Stimulated activated CD4-positive, alpha-beta T cell treated with anti-CD3 and anti-CD28 coated beads, Interleukin-2, amount 100 ng/mL, for 48 hours (primary cell): Measurements from ENCODE around the gene DSCAML1.

Experiments
- DNase-seq, 2 donors: peaks; one replicate each; pipeline ENCODE4 v3.0.0-alpha.2; 2020

Gene DSCAML1

DNA sequence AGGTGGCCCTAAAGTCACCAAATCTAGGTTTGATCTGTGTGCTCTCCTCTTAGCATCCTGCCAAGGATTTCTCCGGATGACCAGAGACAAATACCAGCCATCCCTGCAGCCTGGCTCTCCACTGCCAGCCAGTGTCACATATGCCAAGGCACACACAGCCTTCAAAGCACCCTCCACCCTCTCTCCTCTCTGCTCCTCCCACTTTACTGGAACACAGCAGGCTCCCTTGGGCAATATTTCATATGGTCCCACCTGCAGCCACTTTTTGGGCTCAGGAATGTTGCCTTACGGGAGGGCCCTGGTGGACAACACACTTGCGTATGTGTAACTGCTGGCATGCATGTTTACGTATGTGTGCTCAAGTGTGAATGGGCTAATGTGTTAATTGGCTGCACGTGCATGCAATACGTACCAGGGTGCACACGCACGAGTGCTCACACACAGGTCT is 285.5 kb downstream of the DSCAML1 start:
- no peak for DNase-seq

DNA sequence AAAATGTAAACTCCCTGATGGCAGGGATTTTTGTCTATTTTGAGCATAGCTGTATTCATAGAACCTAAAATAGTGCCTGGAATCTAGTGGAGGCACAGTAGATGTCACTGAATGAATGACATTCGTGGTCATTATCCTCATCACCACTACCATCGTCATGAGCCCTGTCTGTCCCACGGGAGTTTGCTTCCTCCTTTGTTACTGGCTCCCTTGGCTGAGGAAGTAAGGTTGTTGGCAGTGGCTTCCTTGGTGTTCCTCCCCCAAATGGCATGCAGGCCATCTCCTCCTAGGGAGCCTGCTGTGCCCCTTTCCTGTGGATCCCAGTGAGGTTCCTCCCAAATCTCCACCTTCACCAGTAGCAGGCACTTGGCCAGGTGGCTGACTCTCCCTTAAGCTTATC is 286.4 kb downstream of the DSCAML1 start:
- no peak for DNase-seq

DNA sequence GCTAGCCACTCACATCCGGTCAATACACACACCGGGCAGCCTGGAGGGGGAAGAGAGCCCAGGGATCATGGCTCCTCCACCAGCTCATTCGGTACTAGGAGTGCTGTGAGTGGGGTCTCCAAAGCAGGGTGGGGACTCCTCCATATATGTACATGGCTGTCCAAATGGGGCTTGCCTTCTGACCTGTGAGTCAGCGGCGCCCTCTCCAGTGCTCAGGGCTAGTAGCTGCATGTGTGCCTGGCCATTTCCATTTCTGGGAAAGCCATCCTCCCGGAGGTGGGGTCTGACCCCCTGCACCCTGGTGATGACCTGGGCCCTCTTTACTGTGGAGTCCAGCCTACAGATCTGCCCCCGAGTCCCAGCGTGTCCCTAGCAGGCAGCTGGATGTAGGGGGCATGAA is 287.5 kb downstream of the DSCAML1 start:
- no peak for DNase-seq

DNA sequence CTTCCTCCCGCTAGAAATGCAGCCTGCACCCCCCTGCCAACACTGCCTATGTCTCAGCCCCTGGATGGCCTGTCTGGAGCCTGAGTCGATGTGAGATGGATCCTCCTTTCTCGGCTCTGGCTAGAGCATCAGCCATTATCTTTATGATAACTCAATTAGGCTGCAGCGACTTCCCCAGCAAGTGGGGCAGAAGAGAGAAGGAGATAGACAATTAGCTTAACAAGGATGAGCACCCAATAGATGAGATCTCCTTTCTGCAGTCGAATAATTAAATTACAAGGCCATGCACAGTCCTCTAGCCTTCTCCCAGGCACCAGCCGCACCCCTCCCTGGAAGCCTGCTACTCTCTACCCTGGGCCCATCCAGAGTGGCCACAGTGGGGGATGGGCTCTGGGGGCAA is 290.0 kb downstream of the DSCAML1 start:
- DNase-seq, result no peak

DNA sequence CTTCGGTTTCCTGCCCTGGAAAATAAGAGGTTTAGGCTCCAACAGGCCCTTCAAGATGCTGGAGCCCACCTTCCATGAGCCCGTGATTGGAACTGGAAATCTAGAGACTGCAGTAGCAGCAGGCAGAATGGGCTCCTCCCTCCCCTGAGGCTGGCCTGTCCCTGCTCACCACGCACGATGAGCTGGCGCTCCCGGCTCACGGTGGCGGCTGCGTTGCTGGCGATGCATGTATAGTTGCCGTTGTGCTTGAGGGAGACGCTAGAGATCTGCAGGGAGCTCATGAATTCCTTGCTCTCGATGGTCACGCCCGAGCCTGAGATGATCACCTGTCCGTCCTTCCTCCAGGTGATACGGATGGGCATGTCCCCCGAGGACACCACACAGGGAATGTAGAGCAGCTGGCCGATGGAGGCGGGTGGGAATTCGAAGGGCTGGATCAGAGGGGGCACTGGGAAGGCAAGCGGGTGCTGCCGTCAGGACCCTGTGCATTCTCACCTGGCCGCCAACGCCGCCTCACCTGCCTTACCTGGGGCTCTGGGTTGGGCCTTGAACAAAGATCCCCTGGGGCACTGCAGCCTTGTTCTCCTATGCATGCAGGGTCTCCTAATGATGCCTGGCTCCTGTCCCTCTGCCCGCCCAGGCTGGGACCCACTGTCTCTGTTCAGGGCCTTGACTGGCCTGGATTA is 291.6 kb downstream of the DSCAML1 start:
- no peak for DNase-seq

DNA sequence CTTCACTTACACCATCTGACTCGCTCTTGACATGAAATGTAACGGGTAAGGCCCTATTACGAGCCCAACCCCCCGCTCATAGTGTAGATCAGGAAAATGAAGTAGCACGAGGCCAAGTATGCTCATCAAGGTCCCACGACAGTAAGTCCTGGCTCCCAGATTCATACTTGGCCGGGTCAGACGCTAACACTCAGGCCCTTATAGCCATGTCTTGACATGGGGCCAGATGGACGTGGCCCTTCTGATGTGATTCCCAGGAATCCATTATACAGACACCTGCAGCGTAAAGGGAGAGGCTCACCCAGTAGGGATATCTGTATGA is 294.3 kb downstream of the DSCAML1 start:
- DNase-seq, result no peak

DNA sequence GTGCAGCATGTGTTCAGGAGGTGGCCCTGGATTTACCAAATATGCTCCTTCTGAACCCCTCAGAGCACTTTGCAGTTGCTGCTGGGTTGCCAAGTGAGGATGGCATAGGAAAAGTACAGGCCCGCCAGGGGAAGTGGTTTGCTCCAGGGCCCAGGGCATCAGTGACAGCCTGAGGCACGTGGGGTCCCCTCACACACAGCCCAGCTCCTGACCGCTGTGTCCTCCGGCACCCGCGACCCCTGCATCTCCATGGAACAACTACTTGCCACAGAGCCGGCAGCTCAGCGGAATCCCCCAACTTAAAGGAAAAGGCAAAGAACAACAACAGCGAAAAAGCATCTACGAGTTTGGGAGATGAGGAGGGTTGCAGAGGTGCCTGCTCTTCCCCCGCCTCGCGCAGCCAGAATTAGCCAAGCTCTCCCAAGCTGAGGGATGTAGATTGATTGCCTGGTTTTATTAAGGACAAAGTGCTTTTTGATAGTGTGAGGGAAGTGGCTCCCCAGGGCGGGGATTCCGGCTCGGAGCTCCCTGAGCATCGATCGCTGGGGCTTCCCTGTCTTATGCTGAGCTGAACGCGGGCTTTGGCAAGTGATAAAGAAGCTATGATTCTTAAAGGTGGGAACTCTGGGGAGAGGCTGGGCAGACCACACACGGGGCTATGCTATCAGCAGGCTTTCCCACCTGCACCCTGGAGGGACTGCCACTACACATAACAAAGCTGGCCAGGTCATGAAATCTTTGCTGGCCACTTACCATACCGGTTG is 294.8 kb downstream of the DSCAML1 start:
- DNase-seq, result no peak

DNA sequence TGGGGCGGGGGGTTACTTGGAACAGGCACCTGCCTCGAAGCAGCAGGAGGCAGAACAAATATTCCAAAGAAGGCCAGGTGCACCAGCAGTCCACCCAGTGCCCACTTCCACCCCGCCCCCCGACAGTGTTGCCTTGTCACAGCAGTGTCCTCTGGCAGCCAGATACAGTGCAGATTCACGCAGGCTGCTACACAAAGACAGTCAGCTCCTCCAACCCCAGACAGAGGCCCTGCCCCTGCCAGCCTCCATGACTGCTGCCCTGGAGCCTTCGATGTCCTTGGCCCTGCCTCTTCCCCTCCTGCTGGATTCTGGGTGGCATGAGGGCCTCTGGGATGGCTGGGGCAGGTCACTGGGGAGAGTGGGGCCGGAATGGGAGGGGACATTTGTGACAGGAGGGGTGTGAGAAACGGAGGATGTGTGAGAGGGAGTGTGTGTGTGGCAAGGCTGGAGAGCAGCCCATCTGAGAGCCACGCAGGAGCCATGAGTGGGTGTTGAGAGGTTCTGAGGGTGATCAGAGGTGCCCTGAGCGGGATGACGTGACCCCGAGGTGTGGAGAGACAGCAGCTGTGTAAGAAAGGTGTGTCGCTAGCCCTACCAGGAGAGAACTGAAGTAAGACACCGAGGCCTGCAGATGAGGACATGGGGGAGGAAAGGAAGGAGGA is 295.6 kb downstream of the DSCAML1 start:
- no peak for DNase-seq

DNA sequence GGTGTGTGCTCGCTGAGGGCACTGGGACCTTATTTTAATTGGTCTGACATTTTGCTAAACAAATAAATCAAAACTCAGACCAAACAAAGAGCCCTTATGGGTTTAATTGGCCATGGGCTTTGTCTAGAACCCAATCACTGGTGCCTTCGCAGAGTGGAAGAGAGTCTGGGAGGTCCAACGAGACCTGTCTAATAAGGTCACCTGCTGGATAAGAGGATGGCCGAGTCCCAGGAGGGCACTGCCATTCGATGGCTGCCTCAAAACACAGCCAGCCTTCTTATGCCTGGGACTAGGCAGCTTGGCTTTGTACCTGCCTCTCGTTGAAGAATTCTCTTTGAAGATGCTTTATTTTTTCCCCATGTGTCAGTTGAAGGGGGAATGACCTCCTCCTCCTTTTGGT is 298.2 kb downstream of the DSCAML1 start:
- DNase-seq, result no peak

DNA sequence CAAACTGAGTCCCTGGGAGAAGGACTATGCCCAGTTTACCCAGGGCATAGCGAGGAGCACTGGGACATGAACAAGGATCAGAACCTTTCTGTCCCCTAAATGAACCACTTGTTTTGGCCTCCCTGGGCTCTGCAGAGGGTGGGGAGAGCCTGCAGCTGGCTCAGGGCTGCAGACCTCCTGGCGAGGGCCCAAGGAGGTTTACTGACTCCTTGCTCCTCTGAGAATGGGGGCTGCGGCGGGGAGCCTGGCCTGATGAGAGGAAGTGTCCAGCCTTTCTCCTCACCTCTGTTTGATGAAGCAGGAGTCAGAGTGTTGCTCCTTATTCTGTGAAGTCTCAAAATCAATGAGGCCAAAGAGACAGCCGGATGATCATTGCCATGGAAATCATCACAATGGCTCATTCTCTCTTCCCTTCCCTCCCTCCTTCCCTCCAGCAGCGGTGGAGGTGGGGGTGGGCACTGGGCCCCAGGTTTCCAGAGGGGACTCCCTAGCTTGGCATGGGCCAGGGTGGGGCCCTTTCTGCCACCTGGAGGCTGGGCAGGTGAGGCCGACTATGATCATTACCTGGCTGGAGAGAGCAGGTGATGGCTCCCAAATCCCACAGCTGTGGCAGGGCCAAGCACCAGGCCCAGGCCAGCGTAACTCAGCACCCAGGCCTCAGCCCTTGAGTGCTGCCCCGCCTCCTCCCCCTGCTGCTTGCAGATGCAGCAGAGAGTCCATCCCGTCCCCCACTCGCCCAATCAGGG is 299.6 kb downstream of the DSCAML1 start:
- DNase-seq, result no peak

DNA sequence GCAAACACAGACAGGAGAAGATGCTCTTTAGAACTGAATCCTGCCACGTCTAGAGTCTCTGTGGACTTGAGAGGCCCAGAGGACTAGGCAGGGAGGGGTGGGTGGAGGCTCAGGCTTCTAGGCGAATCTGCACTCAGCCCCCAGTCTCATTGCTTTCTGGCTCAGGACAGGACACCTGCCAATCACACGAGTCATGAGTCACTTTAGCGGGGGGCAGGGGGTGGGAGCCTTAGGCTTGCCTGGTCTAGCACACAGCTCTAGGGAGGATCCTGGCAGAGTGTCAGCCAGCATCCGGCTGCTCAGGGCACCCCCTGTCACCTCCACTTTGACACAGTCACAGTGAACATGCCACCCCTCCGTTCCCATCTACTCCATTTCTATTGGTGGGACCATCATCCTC is 301.7 kb downstream of the DSCAML1 start:
- no peak for DNase-seq

DNA sequence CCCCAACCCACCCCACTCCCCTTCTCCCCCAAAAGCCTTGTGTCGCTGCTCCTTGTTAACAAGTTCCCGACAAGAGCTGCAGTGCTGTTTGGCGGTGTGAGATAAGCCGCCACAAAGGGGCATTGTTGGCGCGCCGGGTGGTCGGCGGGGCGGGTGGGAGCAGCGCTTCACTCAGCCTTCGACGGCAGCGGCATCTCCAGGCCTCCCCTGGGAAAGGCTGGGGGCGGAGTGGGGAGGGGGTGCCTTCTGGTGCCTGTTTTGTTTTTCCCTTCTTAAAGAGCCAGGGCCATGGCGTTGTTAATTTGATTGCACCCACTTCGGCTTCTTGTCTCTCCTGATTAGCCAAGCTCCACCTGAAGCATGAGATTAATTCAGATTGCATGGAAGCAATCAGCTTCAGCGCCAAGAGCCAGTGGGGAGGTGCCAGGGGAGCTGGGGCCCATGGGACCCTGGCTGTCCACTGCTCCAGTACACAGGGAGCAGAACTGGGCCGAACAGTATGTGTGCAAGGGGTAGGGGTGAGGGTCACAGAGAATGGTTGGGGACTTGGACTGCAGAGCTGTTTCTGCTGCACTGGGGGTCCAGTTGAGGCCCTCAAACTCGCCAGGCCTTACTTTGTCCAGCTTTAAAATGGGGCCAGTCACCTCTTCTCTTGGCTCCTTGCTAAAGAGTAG is 304.3 kb downstream of the DSCAML1 start:
- no peak for DNase-seq

DNA sequence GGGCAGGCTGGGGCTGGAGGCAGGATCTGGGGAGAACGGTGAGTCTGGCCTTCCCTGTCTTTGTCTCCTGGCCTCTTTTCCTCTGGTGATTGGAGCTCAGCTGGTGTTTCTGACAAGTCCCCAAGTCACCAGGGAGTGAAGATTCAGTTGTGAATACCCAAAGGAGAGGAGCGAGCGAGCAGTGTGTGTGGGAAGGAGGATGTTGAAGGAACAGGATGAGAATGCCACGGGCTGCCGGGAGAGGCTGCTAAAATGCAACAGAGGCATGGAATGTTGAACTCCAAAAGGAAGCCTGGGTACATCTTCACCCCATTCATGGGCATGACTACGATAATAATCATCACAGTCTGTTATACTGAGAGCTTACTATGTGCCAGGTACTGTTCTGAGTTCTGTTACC is 306.1 kb downstream of the DSCAML1 start:
- DNase-seq, result no peak

DNA sequence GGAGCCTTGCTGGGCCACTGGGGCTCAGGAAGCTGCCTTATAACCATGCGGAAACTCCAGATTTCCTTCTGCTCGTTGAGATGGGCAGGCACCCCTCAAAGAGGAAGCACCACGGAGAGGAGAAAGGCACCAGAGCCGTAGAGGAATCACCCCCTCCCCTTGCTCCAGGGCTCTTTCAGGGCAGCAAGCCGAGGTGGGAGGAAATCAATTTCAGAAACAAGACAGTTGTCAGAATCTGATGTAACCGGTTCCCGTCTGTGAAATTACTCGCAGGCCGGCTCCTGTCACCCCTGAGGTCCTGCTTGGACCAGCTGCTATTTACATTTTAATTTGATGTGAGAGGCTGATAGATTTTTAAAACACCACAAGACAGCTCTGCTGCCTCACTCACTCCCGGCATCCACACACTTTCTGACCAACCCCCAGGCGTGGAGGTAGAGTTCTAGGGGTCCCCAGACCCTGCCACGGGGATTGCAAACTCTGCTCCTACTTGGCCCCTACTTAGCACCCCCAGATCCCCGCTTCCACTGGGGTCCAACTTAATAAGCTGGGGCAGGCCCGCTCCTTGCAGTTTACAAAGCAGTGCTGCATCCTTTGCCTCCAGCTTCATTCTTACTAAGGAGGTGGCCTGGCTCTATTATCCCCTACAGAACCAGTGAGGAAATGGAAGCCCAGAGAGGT is 306.9 kb downstream of the DSCAML1 start:
- no peak for DNase-seq

DNA sequence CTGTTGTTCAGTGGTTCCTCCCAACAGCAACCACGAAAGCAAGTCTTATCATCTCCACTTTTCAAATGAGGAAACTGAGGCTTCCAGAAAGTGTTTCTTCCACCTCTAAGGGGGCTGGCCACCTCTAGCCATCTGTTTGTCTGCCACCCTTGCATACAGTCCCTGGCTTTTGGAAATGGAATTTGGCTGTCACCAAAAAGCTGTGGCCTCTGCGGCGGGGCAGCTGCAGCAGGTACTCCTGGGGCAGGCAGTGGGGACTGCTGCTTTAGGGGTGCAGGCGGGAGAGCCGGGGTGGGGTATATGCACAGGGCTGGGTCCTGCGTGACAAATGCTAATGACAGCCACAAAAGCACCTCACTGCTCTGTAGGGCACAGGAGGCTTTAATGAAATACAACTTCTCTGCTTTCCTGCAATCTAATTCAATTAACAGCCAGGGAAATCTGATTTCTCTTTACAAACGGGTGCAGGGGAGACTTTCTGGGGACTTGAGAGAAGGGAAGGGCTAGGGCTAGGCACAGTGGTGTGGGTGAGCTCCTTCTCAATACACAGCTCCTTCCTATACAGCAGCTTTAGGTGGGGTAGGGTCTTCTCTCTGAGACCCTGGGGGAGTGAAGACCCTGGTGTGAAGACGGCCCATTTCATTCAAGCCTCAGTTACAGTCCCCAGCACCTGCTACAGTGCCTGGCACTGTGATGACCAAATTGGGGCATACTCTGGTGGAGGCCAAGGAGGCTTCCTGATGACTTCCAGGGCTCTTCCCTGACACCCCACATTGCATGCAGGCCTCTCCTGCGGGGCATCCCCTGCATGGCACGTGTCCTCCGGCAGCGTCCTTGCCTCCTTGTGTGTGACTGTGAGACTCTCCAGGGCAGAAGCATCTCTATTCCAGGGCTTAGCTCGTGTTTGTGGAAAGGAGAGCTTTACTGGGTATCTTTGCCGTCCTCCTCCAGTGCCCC is 307.7 kb downstream of the DSCAML1 start:
- no peak for DNase-seq

DNA sequence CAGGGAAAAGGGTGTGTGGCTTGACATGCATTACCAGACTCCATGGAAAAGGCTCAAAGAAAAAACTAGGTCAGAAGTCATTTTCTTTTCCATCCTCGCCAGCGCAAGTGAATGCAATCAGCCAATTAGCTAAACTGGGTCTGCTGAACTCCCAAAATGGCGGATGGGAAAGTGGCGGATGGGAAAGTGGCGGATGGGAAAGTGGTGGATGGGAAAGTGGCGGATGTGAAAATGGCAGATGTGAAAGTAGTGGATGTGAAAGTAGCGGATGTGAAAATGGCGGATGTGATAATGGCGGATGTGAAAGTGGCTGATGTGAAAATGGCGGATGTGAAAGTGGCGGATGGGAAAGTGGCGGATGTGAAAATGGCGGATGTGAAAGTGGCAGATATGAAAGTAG is 311.0 kb downstream of the DSCAML1 start:
- no peak for DNase-seq

DNA sequence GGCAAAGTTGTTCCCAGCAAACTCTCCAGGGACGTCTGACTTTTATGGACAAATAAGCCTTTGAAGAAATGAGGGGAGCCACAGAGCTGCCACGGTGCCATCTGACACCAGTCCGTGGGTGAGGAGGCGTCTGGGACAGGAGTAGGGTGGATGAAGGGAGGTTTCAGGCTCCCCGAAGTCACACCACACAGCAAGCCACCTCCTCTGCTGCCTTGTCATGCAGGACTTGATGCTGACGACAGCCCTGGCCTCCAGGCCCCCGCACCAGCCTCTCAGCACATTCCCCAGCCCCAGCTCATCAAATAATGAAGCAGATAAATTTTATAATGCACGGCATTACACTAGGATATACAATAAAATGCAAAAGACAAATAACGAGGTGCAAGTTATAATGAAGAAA is 312.9 kb downstream of the DSCAML1 start:
- DNase-seq, result no peak

DNA sequence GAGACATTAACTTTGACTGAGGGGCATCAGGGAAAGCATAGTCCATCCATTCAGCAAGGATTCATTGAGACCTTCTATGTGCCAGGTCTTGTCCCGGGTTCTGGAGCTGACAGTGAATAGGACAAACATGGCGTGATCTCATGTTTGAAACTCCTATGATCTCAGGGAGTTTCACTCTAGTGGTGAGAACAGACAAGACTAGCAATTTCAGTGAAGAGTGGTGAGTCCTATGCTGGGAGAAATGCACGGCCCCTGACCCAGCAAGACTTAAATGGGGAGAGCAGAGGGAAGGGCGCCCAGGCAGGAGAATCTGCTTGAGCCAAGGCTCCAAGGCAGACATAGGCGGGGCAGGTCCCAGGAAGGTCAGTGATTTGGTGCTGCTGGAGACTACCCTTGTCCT is 313.6 kb downstream of the DSCAML1 start:
- no peak for DNase-seq

DNA sequence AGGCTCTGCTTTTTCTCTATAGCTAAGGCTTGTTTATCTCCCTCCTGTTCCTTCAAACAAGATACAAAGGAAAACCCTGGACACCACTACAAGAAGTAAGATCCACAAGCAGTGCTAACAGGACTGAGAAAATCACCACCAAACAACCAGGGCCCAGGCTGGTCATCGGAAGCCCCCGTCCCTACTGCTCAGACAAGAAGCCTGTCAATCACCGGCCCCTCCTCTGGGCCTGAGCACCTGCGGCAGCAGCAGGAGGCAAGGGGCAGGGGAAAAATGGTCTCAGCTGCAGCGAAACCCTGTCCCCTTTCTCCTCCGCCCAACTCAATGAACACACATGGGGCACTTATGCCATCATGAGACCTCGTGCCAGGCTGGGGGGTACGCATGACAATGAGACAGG is 314.1 kb downstream of the DSCAML1 start:
- DNase-seq, result no peak

DNA sequence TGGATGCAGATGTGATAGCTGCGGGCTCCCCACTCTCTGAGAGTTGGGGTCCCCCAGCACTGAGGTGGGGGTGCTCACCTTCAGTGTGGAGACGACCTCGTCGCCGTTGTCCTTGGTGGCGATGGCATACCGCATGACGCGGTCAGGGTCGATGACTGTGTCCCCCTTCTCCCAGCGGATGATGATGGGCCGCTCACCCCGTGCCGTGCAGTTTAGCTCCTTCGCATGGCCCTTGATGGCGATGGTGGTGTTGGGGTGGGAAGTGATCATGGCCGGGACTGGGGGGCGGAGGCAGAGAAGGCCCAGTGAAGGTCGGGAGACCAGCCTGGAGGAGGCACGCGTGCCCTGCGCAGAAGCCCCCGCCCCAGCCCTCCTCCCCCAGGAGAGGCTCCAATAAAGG is 315.1 kb downstream of the DSCAML1 start:
- DNase-seq, result no peak

DNA sequence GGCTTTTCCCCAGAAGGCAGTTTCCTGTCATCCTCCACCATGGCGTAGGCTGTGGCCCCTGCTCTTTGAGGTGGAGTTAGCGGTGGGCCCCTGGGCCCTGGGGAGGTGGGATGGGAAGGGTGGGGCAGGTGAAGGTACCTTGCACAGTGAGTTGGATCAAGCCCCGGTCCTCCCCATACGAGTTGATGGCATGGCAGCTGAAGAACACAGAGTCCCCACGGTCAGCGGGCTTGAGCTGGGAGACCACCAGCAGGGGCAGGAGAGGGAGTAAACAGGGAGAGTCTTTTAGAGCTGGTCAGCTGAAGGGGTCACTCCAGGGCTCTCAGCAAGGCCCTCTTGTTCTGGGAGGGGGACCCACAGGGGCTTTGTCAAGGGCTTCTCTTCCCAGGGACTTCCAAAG is 316.0 kb downstream of the DSCAML1 start:
- no peak for DNase-seq
